ENCODE measurements around the gene LTB.
"Not testable (repeated sequence)": the region's sequence is repeated elsewhere in the genome, so short reads cannot be mapped to it uniquely, and the experiment has no call there.

The LTB gene

DNA sequence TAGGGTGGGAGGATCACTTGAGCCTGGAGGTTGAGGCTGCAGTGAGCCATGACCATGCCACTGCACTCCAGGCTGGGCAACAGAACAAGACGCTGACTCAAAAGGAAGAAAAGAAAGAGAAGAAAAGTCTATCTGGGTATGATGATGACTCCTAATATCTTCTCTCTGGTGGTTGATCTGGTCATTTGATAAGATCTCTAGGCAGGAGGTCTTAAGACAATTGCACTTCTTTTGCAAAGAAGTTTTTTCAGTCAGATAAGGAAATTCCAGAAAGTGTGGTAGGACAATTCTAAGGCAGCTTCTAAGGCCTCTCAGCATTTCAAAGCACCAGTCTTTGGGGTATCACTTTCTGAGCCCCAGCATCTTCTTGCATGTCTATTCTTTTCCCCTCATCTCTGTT lies 25.1 kb upstream of the LTB start:
- DNase-seq (ENCODE audit: low read depth), result no peak

DNA sequence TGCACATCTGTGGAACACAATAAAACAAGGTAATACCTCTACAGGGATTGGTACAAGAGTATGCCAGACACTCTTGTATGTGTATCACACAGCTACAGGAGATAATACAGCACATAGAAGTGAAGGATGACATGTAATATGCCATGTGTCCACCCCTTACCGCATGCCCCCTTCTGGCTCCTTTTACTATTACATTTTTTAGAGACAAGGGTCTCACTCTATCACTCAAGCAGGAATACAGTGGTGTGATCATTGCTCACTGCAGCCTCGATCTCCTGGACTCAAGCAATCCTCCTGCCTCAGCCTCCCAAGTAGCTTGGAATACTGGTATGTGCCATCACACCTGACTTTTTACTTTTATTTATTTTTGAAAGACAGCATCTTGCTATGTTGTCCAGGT lies 14.8 kb upstream of the LTB start:
- DNase-seq (ENCODE audit: low read depth), result no peak

DNA sequence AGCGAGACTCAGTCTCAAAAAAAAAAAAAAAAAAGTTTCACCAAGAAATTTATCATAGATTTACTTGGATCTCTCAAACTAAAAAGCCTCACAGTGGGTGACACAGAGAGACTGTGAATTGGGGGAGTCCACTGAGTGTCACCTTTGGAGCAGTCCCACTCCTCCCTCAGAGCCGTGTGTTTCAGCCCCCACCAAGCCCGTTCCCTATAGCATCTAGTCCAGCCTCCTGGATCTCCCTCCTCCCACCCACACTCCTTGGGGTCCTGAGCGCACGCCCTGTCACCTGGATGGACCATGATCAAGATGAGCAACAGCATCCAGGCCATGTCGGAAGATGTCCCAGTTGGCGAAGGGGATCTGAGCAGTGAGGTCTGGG lies 10.2 kb upstream of the LTB start:
- no peak for DNase-seq (ENCODE audit: low read depth)

DNA sequence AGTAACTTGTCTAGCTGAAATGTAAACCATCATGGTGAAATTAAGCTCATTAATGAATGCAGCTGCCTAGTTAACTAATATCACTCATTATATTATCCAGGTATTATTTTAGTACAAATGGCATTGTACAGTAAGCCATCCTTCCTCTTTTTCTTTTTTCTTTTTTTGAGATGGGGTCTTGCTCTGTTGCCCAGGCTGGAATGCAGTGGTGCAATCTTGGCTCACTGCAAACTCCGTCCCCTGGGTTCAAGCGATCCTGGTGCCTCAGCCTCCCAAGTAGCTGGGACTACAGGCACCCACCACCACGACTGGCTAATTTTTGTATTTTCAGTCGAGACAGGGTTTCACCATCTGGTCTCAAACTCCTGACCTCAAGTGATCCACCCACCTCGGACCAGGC lies 8.5 kb upstream of the LTB start:
- DNase-seq (ENCODE audit: low read depth), result not testable (repeated sequence)

DNA sequence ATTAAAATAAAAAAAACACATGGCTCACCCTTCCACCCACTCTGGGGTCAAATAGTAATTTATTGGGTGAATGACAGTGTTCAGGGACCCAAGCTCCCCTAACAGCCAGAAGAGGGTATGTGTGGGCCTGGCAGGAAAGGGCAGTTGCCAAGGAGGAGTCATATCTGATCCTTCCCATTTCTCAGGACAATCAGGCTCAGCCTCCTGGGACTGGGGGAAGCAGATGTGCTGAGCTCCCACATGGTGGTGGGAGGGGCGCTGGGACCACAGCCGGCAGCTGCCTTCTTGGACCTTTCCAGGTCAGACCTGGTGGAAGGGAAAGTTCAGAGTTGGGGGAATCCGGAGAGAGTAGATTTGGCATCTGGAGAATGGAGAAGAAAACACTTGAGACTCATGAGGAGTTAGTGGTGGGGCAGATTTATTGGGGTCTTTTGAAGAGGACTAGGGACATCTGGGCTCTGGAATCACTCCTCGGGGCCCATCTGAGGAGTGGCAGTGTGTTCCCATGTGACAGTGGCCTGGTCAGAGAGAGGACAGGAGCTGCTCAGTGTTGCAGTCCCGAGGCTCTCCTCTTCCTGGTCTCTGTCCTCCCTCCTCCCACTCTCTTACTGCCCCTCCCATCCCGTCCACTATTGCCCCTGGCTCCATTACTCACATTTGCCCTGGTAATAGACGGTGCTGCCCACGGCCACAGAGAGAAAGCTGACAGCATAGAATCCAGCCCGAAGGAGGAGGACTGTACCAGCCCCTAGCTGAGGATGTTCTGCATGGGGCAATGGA lies 6.8 kb upstream of the LTB start:
- DNase-seq (ENCODE audit: low read depth), result no peak

DNA sequence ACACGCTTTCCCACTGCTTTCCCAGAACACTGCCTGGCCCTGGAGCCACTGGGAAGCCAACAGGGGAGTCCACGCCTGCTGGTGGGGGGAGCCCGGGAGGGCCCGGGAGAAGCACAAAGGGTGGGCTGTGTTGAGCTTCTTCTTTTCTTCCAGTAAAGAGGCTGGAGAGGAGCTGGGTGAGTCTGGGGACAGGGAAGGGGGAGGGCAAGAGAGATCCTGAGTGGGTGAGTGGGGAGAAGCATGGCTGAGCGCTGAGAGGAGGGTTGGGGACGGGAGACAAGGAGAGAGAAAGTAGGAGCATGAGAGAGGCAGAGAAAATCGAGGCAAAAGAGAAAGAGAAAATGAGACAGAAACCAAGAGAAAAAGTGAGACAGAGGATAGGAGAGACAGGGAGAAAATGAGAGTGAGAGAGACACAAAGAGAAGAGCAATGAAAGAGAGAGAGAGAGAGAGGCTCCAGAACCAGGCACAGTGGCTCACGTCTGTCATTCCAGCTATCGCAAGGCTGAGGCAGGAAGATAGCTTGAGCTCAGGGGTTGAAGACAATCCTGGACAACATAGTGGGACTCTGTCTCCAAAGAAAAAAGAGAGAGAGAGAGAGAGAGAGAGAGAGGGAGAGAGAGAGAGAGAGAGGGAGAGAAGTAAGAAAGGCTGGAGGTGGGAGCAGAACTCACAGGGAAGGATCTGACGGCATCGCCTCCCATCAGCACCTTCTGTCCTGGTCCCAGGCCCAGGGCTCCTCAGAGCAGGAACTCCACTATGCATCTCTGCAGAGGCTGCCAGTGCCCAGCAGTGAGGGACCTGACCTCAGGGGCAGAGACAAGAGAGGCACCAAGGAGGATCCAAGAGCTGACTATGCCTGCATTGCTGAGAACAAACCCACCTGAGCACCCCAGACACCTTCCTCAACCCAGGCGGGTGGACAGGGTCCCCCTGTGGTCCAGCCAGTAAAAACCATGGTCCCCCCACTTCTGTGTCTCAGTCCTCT lies 5.9 kb upstream of the LTB start:
- no peak for DNase-seq (ENCODE audit: low read depth)

DNA sequence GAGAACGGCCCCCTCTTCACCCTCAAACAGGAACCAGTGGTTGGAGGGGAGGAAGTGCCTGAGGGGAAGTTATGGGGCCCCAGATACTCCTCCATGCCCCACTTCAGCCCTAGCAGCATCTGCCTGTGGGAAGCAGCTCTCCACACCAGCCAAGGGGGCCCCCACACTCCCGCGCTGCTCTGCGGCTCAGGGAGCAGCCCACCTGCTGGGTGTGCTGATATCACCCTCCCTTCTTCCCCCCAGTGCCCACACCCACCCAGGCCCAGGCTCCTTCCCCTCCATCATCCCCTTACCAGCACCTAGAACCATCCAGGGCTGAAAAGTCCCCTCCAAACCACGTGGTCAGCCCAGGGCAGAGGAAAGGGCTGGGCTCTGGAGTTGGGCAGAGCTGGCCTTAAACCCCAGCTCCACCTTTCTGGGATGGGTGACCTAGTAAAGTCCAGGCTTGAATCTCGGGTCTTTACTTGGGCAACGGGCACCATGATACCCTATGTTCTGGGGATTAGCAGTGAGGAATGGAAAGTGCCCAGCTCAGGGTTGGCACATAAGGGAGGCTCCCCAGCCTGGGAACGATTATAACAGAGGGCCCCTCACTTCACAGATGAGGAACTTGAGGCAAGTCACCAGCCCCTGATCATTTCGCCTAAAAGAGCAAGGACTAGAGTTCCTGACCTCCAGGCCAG lies 4.5 kb upstream of the LTB start:
- DNase-seq (ENCODE audit: low read depth), result no peak

DNA sequence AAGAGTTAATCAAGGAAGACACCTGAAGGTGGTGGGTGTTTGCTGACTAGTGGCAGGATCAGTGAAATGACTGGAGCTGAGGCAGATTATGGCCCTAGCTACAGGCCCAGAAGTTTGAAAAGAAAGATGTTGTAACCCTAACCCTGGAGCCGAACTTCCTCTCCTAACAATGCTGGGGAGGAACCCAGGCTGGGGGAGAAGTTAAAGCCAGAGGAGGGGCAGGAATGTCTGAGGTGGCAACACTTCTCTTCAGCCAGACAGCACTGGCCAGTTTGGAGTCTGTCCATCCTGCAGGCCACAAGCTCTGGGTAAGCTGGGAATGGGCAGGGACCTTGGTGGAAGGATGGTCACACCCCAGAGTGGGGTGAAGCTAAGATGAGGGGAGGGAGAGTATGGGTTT lies 3.8 kb upstream of the LTB start, which contains the start of gene LST1:
LST1 (plus strand) TSS at position 270 of the 400 bp plus-strand sequence. CDS start 1,023 bp downstream, outside the sequence.
- DNase-seq (ENCODE audit: low read depth), result no peak

DNA sequence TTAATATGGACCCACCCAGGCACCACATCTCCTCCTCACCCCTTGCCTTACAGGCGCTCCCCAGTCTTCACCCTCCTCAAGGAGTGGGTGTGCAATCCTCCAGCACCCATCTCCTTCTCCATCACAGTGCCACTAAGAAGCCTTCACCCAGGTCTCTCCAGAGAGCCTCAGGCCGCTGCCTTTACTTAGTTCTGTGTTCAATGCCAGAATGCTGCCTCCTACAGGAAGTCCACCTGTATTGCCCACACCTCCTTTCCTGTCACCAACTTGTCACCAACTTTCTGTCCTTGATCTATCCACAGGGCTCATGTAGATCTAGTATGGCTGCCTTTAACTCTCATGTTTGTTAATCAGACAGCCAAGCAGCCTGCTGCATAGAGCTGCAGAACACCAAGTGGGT lies 3.3 kb upstream of the LTB start:
- DNase-seq (ENCODE audit: low read depth), result no peak

DNA sequence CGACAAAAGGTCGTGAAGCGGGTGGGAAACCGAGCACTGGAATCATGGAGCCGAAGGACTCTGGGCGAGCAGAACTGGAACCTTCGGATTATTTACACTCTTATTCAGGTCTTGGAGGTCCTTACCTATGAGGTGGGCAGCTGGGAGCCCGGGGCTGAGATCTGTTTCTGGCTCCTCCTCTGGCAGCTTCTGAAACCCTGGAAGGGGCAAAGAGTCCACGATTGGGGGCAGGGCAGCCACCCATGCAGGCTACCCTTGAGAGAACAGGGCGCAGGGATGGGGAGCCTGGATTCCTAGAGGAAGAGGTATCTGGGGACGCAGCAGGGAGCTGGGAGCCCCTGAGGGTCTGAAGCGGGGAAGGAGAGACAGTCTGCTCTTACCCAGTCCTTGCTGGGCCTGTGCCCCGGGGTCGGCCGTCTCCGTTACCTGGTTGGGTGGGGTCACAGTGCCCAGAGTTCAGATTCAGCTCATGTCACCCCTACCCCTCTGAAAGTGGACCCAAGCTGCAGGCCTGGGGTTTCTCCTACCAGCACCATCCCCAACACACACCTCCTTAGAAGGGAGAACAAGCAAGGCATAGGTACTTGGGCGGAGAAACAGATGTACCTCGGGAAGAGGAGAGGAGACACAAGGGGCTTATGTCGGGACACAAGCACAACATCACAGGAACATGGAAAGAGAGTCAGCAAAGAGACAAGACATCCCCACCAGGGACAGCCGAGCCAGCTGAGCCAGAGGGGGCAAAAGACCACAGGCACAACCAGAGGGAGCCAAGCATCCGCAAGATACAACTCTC lies 592 bp downstream of the LTB start:
- DNase-seq (ENCODE audit: low read depth), result no peak

DNA sequence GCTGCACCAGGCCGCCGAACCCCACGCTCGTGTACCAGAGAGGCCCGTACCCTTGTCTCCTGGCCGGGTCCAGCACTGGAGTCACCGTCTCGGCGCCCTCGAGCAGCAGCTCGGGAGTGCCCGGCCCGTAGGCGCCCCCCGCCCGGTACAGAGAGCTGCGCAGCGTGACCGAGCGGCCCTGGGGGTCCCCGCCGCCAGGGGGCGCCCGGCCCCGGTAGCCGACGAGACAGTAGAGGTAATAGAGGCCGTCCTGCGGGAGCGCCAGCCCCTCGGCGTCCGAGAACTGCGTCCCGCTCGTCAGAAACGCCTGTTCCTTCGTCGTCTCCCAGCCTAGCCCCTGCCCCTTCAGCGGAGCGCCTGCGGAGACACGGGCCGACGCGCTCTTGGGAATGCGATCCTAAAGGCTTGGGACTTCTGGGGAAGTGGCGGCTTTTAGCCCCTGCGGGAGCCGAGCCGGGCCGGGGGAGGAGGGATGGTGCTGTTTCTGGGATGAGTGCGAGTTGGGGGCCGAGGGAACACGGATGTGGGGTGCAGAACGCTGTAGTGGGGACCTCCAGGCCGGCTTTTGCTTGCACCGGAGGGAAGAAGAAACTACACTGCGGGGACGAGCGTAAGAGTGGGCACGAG lies 1.3 kb downstream of the LTB start:
- peak; percentile 81 for DNase-seq (ENCODE audit: low read depth)

DNA sequence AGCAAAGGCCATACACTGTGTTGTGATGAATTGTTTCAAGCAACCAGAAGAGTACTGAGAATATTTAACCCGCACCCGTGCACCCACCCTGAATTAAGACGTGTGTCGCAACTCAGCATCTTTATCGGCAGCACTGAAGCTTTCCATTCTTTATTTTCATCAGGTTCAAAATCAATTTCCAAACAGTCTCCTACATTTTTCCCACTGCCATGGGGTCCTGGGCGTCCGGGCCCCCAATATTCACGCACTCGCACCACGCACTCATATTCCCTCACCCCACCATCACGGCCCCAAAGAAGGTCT lies 1.8 kb downstream of the LTB start:
- no peak for DNase-seq (ENCODE audit: low read depth)

DNA sequence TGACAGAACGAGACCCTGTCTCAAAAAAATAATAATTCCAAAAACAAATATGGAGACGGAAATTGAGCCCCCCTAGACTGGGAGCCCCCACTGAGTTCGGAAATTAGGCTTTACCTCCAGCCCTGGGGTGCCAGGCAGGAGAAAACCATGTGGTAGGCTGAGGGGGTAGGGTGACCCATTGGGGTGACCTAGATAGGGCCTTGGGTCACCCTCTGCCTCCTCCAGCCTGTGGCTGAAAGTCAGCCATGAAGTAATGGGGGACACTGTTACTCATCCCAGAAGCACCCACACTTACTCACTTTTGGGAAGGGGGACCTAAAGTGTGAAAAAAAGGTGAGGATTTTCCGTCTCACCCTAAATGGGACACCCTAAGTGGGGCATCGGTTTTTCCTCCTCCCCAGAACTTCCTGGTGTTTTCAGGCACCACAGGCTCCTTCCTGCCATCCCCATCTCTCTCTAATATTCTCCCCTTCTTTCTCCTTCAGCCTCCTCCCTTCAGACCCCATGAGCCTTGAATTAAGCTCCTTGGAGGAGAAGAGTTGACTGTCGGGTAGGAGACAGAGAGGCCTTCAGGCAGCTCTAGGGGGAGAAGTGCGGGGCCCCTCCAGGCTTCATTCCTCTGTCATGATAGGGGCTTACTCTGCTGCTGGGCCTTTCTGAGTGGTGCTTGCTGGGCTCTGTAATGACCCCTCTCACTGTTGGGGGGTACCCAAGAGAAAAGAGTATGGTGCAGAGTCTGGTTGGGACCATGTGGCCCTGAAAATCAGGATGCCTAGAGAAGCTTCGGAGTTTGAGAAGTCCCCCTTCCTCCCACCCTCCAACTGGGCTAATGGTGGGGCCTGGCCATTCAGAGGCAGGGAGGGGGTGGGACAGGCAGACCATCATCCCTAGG lies 2.4 kb downstream of the LTB start:
- no peak for DNase-seq (ENCODE audit: low read depth)

DNA sequence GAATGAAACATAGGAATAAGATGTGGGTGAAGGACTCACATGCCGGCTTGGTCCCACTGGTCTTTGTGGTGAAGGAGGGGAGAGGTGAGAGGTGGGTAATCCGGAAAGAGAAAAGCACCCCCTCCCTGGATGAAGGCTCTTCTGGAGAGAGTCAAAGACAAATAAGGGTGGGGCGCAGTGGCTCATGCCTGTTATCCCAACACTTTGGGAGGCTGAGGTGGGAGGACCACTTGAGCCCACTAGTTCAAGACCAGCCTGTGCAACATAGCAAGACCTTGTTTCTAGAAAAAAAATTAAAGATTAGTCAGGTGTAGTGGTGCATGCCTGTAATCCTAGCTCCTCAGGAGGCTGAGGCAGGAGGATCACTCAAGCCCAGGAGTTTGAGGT lies 3.1 kb downstream of the LTB start:
- no peak for DNase-seq (ENCODE audit: low read depth)

DNA sequence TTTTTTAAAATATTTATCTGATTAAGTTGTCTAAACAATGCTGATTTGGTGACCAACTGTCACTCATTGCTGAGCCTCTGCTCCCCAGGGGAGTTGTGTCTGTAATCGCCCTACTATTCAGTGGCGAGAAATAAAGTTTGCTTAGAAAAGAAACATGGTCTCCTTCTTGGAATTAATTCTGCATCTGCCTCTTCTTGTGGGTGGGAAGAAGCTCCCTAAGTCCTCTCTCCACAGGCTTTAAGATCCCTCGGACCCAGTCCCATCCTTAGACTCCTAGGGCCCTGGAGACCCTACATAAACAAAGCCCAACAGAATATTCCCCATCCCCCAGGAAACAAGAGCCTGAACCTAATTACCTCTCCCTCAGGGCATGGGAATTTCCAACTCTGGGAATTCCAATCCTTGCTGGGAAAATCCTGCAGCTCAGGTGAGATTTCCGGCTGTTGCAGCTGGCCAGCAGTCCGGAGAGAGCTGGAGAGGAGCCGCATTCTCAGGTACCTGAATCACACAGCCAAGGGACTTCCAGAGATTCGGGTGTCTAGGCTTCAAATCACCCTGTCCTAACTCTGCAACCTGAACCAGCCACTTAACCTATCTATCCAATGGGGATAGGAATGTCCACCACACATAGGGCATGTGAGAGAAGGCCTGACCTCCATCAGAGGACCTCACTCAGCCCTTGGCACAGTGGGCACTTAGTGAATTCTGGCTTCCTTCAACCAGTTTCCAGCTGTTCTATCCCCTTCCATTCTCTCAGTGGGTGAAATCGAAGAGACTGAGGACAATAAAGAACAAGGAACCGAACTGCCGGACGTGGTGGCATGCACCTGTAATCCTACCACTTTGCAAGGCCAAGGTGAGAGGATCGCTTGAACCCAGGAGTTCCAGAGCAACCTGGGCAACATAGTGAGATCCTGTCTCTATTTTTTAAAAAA lies 3.8 kb downstream of the LTB start:
- no peak for DNase-seq (ENCODE audit: low read depth)

DNA sequence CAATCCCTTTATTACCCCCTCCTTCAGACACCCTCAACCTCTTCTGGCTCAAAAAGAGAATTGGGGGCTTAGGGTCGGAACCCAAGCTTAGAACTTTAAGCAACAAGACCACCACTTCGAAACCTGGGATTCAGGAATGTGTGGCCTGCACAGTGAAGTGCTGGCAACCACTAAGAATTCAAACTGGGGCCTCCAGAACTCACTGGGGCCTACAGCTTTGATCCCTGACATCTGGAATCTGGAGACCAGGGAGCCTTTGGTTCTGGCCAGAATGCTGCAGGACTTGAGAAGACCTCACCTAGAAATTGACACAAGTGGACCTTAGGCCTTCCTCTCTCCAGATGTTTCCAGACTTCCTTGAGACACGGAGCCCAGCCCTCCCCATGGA lies 4.7 kb downstream of the LTB start:
- no peak for DNase-seq (ENCODE audit: low read depth)

DNA sequence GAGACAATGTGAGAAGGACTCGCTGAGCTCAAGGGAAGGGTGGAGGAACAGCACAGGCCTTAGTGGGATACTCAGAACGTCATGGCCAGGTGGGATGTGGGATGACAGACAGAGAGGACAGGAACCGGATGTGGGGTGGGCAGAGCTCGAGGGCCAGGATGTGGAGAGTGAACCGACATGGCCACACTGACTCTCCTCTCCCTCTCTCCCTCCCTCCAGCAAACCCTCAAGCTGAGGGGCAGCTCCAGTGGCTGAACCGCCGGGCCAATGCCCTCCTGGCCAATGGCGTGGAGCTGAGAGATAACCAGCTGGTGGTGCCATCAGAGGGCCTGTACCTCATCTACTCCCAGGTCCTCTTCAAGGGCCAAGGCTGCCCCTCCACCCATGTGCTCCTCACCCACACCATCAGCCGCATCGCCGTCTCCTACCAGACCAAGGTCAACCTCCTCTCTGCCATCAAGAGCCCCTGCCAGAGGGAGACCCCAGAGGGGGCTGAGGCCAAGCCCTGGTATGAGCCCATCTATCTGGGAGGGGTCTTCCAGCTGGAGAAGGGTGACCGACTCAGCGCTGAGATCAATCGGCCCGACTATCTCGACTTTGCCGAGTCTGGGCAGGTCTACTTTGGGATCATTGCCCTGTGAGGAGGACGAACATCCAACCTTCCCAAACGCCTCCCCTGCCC lies 5.2 kb downstream of the LTB start:
- DNase-seq (ENCODE audit: low read depth), result no peak

DNA sequence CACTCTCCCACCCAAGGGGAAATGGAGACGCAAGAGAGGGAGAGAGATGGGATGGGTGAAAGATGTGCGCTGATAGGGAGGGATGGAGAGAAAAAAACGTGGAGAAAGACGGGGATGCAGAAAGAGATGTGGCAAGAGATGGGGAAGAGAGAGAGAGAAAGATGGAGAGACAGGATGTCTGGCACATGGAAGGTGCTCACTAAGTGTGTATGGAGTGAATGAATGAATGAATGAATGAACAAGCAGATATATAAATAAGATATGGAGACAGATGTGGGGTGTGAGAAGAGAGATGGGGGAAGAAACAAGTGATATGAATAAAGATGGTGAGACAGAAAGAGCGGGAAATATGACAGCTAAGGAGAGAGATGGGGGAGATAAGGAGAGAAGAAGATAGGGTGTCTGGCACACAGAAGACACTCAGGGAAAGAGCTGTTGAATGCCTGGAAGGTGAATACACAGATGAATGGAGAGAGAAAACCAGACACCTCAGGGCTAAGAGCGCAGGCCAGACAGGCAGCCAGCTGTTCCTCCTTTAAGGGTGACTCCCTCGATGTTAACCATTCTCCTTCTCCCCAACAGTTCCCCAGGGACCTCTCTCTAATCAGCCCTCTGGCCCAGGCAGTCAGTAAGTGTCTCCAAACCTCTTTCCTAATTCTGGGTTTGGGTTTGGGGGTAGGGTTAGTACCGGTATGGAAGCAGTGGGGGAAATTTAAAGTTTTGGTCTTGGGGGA lies 6.1 kb downstream of the LTB start:
- DNase-seq (ENCODE audit: low read depth), result no peak

All from stimulated activated CD8-positive, alpha-beta memory T cell treated with anti-CD3 and anti-CD28 coated beads, Interleukin-15, amount 100 ng/mL, for 1 hour (primary cell).